ENCODE measurements around the gene HOXB4. TPM values are rescaled to one million over a fixed set of nuclear protein-coding genes. Genes with fewer than 3 reads are reported as not detected.

The HOXB4 gene
- total RNA-seq, 1 donor from 2014 or later: 6.9 TPM

DNA sequence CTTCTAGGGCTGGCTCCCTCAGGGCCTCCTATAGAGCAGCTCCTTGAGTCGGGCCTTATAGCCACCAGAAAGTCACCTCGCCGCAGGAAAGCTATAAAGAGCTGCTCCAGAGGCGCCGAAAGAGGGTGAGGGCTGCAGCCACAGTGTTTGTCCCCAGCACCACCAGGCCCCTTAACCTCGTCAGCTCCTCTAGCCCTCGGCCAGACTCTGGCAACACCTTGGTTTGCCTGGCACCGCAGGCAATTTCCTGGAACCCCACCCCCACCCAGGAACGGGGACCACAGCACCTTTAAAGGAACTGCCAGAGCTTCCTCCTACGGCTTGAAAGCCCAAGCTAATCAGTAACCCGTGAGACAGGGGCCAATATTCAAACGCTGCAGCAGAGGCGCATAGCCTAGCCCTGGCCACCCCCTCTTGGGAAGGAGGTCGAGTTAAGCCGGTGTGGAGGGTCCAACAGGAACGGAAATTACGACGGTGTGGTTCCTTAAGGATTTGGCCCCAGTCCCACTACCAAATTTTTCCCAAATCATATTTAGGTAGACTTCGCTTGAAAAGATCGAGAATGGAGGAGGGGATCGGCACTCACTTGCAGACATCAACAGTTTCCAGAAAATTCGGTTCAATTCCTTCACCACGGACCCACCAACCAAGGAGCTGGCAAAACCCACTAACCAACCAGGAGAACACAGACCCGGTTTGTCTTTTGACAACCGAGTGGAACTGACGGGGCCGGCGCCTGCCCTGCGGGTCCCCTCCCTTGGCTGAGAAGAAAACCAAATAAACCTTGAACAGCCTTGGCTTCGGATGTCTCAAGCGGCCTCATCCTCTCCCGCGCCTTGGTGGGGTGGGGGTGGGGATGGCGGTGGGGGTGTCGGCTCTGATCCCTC lies 23.6 kb upstream of the HOXB4 start:
- intact Hi-C loops (cut with micrococcal nuclease): no loop called here

DNA sequence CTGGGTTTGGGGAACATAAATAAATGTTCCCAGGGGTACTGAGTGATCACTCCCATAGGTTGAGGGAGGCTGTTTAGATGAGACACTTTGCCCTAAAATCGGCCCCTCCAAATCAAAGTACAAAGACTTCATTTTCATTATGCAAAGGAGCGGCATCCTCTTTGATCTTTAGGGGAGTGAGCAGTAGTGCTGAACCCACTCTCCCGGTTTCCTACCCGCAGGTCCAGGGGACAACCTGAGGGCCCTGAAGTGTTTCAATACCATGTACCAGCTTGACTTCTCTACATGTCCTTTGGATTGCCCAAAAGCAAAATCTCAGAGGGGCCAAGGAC lies 23.0 kb upstream of the HOXB4 start:
- intact Hi-C loops (cut with micrococcal nuclease): no loop called here

DNA sequence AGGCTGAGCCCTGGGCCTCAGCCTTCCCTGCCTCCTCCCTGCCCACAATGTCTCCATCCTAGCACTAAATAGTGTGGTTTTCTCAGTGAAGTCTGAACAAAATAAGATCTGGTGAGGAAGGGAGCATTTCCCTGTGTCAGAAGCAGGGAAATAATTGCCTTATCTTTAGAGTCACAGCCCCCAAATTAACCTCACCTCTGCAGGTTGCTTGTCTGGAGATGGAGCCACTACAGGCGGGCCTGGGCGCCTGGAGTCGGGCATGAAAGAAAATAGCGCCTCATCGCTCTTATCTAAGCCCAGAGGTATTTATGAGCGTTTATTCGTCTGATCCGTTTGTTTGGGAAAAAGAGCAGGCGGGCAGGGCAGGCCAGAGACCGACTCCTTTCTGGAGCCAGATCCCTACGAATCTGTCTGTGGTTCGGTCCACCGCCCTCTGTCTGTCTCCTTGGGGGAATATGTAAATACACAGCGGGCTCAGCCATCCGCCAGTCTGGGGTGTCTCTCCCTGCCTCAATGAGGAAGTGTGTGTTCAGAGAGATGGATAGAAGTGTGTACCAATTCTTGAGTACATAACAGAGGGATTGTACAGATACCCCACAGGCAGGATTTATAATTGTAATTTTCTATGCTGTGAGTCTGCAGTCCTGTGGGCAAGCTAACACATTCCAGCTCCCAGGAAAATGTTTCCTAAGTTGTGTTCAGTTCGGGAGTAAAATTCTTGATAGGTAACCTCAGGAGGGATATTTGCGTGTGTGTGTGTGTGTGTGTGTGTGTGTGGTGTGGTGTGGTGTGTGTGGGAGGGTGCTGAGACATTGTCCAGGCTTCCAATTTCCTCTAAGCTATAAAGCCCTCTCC lies 22.3 kb upstream of the HOXB4 start:
- intact Hi-C loops (cut with micrococcal nuclease): no loop called here

DNA sequence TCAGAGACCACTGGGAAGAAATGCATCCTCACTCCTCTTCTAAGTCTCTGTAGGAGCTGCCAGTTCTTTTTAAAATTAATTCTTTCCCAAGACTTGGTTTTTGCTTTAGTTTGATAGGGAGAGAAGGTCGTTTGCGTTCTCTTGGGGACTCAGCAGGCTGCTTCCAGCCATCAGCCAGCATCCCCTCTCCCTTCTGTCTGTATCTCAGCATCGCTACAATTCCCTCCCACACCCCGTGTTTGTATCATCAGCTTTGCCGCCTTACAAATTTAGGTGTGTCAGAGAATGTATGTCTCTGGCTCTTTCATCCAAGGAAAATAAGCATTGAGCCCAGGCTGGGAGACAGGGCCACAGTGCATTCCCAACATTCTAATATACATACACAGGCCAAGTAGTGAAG lies 21.2 kb upstream of the HOXB4 start:
- intact Hi-C loops (cut with micrococcal nuclease): loop anchor here (10.0 kb wide), 2 partner anchors 295 to 445 kb away; no protein-coding TSS in a partner anchor

DNA sequence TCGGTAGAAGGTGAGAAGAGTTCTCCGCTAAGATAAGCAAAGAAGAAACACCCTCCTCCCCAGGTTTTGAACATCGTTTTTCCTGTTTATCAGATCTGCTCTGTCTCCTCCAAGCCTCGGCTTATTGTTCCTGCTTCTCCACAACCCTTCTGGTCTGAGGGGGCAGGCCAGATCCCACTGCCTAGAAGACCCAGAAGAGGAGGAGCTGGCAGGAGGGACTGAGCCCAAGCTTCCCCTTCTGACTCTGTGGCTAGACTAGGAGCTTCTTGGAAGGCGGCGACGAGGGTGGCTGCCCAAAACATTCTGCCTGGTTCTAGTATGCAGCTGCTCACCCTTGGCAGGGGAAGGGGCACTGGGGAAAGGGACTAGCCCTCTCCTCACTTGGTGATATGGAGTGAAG lies 20.6 kb upstream of the HOXB4 start:
- intact Hi-C loops (cut with micrococcal nuclease): loop anchor here (10.0 kb wide), 2 partner anchors 294 to 444 kb away; no protein-coding TSS in a partner anchor

DNA sequence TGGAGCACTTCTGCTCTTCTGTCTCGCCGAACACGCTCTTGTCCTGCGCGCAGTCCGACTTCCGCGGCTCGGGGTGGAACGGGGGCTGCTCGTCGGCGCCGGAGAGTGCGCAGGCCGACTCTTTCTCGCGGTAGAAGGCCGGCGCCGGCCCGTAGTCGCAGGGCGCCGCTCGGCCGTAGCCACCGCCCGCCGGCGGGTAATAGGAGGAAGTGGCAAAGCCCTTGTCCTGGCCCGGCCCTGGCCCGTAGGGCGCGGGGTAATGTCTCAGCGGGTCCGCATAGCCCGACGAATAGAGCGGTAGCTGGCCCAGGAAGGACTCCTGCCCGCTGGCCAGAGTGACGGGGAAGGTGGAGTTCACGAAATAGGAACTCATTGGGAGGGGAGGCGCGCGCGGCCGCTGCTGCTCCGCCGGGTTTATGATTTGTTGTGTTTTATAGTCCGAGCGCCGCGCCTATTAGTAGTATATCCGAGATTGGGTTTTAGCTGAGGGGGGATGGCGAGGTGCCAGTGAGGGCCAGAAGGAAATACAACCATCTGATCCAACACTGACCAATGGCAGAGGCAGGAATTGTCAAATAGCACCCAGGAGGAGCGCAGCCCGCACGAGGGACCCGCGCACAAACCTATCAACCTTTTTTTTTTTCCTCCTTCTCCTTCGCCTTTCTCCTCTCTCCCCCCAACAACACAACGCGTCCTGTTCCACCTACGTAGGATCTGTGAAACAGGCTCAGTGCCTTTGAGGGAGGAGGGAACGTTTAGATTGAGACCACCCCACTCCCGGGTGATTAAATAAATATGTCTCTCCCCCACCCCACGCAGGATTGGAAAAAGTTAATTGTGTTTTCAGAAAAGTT lies 19.9 kb upstream of the HOXB4 start:
- intact Hi-C loops (cut with micrococcal nuclease): loop anchor here (2.0 to 10.0 kb wide), 3 partner anchors 15 to 443 kb away; no protein-coding TSS in a partner anchor

DNA sequence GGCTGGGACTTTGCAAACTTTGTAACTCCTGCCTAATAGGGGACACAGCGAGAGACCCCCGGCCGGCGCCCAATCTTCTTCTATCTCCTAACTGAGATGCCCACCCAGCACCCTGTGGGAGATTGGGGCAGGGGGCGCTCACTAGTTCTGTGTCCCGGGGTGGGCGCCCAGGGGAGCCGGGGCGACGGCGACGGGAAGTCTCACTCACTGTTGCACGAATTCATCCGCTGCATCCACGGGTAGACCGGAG lies 19.3 kb upstream of the HOXB4 start:
- intact Hi-C loops (cut with micrococcal nuclease): loop anchor here (2.0 to 10.0 kb wide), 3 partner anchors 15 to 443 kb away; no protein-coding TSS in a partner anchor

DNA sequence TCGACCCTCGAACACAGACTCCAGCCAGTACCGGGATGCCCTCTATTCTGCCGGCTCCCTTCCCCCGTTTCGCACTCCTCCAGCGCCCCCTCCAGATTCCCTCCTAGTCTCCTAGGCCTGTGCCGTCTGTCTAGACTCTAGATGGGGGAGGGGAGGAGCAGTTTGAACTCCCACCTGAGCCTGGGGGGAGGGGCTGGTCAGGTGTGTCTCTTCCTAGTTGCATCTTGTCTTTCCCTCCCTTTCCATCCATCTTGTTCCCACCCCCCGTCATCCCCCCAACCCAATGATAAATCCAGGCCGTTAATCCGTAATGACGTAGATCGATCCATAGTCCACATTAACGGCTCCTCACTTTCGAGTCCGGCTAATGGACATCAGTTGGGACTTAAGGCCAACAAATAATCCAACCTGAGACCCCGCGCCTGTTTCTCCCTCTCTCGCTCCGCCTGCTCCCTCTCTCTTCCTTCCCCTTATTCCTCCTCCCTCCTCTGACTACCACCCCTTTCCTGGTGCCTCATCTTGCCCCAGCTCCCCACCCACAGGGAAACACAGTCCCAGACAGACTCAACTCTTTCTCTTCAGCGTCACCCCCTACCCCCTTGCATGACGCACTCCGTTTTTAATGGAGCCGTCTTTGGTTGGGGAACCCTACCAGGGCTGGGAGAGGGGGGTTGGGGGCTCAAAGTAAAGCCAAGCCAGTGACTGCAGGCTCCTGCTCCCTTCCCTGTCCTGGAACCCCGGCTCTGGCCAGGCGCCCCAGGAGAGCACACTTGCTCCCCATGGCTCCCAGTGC lies 18.8 kb upstream of the HOXB4 start:
- intact Hi-C loops (cut with micrococcal nuclease): loop anchor here (2.0 to 10.0 kb wide), 3 partner anchors 16 to 442 kb away; no protein-coding TSS in a partner anchor

DNA sequence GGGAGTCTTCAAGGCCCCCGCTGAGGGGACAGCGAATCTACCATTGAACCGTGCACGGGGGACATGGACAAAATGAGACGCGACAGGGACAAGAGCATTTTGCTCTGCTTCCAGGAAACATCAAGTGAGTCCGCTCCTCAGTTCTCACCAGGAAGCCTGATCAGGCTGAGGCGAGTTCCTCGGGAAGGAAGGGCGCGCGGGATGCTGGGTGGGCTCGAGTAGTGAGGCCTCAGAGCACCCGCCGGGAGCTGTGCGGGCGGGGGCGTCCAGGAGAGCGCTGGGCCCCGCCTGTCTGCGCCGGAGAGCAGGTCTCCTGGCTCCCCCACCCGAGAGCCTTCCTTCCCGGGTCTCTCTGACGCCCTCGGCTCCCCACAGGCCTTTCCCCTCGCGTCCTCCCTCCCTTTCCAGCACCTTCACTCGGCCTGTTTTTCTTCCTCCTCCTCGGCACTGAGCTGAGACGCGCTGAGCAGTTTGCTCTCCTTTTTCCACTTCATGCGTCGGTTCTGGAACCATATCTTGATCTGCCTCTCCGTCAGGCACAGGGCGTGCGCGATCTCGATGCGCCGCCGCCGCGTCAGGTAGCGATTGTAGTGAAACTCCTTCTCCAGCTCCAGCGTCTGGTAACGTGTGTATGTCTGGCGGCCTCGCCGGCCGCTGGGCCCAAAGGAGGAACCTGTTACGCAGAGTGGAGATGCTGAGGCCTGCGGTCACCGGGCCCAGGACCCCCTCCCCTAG lies 18.0 kb upstream of the HOXB4 start:
- intact Hi-C loops (cut with micrococcal nuclease): loop anchor here (2.0 to 10.0 kb wide), 3 partner anchors 17 to 441 kb away; no protein-coding TSS in a partner anchor

DNA sequence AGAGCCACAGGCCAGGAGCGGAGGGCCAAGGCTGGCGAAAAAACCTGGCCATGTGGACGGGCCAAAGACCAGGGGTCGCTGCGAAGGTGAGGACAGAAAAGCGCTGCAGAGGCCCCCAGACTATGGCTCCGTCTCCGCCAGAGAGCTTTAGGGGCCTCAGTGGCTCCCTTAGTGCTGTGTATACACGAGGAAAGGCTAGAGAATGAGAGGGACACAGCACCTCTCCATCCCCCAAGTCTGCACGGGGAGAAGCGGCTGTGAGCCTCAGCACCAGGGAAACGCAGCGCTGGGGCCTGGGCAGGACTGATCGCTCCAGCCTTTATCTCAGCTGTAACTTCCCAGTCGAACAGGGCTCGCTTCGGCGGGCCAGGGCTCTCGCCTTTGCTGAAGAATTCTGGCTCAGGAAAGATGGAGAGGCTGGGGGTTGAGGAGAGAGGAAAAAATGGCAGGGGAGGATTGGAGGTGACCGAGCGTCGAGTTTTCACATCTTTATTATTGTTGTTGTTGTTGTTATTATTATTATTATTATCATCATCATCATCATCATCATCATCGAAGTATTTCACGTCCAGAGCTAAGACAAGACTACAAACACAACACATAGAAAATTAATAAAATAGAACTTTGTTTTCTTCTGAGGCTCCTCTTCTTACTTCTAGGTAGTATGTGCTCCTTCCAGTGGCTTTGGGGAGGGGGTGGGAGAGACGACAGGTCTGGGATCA lies 17.3 kb upstream of the HOXB4 start:
- intact Hi-C loops (cut with micrococcal nuclease): loop anchor here (10.0 kb wide), 2 partner anchors 291 to 441 kb away; no protein-coding TSS in a partner anchor

DNA sequence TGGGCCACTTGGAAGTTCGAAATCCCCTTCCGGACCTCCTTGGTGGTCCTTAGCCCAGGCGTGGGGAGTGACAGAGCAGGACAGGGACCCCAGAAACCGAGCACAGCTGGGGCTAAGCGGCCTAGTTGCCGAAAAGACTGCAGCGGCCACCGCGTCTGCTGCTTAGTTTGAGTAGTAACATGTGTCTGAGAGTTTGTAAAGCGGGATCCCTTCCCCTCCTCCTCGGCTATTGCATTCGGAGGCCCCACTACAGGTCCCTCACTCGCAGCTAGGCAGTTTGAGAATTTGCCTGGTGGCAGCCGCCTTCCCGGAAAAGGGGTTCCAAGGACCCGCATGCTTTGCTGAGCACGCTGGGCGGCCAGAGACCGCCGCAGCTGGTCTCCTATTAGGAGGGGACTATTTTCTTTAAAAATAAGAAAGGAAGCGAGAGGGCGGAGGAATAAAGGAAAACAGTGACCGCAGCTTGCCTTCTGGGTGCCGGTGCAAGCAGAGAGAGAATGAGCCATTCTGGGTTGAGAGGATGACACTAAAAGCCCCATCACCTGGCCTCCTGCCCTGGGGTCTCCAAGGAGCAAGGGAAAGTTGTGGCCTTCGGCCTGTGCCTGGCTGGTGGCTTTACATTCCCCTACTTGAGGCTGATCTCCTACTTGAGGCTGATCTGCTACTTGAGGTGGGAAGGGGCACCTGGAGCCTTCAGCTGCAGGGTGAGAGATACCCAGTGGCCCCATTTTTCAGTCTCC lies 16.6 kb upstream of the HOXB4 start:
- intact Hi-C loops (cut with micrococcal nuclease): loop anchor here (1.0 to 10.0 kb wide), 4 partner anchors 258 to 440 kb away; no protein-coding TSS in a partner anchor

DNA sequence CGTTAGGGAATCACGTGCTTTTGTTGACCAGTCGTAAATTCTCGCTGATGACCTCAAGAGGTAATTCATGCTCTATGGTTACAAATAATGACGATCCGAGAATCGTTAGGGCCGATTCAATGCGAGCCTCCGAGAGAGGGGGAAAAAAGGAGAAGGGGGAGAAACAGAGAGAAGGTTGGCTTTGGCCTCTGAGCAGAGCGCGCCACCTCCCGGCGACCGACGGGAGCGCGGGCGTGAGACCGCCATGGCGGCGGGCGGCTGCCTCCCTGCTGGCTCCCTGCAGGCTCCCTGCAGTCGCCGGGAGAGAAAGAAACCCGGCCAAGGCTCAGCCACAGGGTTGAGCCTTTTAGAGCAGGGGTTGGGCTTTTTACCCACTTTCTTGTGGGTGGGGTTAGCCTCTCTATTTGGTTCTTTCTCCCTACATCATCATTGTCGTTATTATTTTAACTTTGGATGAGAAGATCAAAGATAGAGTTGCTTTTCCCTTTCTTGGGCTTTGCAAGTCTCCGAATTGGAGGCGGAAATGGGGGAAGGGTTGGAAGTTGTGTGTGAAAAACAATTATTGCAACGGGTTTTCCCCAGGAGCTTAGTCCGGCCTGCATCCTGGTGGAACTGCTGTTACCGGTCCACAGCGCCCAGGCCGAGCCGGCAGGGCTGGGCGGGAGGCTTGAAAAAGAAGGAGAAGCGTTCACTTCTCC lies 15.8 kb upstream of the HOXB4 start:
- intact Hi-C loops (cut with micrococcal nuclease): loop anchor here (1.0 to 10.0 kb wide), 4 partner anchors 258 to 439 kb away; no protein-coding TSS in a partner anchor

DNA sequence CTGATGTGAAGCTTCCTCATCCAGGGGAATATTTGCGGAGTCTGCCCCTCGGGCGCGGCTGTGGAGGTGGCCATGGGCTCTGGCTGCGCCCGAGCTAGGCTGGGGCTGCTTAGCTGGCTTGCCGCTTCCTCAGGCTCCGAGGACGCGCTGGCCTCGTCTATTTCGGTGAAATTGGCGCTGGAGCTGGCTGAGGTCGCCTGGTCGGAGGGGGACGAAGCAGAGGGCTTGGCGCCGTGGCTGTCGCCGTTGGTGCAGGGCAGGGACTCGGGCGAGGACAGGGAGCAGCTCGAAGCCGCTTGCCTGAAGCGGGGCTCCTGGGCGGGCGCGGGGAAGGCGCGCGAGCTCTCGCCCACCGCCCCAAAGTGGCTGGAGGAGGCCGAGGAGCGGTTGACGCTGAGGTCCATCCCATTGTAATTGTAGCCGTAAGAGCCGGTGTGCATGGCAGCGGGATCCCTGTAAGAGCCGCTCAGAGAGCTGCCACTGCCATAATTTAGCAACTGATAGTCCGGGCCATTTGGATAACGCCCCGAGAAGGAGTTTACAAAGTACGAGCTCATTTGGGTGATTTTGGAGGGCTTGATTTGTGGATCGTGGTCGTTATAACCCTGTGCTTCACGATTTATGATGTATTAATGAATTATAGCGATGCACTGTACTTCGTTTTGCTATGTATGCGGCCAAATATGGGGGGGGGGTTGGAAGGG lies 15.1 kb upstream of the HOXB4 start, which contains the start of gene HOXB5:
Gene HOXB5, minus strand, starts transcription at position 654 of the 704 bp plus-strand sequence. Its CDS starts 97 bp downstream, at position 557.
- intact Hi-C loops (cut with micrococcal nuclease): loop anchor here (10.0 kb wide), 2 partner anchors 288 to 438 kb away; no protein-coding TSS in a partner anchor

DNA sequence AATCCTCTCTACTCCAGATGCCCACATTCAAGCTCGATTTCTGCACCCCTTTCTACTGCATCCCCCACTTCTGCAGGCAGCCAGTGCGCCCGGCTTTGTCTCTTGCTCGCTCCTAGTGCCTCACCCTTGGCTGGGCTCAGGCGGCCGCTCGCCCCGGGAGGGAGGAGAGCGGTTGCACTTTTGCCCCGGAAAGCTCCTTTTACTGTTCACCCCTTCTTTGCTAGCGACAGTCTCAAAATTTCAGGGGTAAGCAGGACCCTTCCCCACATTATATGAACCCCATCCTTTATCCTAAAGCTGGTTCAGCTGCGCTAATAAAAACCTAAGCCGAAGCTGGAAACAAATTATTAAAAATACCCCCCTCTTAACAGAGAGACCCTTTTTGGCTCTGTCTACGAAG lies 14.4 kb upstream of the HOXB4 start:
- intact Hi-C loops (cut with micrococcal nuclease): loop anchor here (10.0 kb wide), 2 partner anchors 288 to 438 kb away; no protein-coding TSS in a partner anchor

DNA sequence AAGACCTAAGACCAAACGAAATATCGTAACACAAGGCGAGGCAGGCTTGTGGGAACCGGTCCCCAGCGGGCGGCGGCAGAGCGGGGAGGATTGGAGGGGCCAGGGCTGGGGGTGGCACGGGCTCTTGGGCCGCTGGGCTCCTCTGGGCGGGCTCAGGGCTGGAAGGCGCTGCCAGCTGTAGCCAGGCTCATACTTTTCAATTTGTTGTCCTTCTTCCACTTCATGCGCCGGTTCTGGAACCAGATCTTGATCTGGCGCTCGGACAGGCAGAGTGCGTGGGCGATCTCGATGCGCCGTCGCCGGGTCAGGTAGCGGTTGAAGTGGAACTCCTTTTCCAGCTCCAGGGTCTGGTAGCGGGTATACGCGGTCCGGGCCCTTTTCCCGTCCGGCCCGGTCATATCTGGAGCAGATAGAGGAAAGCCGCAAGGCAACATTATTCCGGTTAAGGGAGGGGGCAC lies 13.9 kb upstream of the HOXB4 start:
- intact Hi-C loops (cut with micrococcal nuclease): loop anchor here (10.0 kb wide), 2 partner anchors 287 to 437 kb away; no protein-coding TSS in a partner anchor
